HG03039 (cell line): ENCODE measurements around the gene OTUD5.

Experiments
- ATAC-seq: cut with Tn5 transposase; IDR thresholded peaks from one replicate; pipeline ENCODE4 v1.9.1; 2021; ENCODE audit warnings: mild to moderate bottlenecking, moderate library complexity; ENCODE audit not compliant: unreplicated experiment

The OTUD5 gene

DNA sequence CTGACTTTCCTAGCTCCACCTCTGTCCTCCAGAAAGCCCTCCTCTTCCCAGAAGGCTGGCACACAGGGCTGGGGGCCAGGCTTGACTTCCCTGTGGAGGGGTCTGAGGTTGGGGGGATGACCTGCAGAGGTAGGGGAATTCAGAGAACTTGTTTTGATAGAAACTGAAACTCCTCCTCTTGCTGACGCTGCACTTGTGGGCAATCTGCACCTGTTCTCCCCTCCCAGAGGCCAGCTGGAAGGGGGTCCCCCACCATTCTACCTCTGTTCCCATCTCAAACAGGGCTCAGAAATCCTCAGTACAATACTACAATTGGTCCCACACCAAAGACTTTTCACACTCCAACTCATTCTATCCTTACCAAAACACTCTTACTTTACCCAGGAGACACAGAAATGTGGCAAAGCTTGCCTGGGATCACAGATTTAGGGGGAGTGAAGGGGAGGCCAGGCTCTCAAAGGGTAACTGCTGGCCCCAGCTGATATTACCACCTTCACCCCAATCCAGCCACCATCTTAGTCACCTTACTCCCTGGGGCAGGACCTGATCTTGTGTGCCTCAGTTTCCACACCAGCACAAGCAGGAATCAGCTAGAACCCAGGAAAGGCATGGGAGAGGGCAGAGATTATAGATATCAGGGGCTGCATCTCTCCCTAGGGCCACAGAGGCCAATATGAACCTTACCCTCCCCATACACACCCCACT, 18.5 kb downstream of the OTUD5 start:
- ATAC-seq = no peak

DNA sequence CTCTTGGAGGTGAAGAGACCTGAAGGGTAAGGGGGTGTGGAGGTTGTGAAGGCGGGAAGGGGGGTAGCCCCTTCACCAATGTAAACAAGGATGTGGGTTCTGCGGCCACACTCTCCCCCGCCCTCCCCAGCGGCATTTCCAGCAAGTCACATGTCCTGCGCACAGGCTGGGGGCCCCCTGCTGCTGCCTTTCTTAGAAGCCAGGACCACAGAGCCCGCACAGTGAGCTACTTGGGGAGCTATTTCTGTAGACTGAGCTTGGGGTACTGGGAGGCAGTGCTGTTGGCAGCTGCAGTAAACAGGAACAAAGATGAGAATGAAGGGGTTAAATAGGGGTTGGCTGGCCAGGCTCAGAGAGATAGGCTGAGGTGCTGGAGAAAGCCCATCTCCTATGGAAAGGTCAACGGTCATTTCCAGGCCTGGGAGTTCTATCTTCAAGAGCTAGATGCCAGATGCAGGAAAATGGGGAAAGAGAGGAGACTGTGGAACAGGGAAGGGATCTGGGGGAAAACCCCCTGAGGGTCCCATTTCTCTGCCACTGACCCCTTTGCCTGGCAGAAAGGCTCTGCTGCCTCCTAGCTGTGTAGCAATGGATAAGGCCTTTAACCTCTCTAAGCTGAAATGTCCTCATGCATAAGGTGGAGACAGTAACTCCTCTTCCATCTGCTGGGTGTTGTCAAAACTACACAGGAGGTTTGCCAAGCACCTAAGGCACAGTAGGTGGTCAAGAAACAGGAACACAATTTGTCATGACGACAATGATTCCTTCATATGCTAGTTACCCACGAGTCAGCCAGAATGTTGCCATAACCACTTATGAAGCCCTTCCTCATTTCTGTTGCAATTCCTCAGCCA, 20.1 kb downstream of the OTUD5 start:
- ATAC-seq = peak; percentile 56

DNA sequence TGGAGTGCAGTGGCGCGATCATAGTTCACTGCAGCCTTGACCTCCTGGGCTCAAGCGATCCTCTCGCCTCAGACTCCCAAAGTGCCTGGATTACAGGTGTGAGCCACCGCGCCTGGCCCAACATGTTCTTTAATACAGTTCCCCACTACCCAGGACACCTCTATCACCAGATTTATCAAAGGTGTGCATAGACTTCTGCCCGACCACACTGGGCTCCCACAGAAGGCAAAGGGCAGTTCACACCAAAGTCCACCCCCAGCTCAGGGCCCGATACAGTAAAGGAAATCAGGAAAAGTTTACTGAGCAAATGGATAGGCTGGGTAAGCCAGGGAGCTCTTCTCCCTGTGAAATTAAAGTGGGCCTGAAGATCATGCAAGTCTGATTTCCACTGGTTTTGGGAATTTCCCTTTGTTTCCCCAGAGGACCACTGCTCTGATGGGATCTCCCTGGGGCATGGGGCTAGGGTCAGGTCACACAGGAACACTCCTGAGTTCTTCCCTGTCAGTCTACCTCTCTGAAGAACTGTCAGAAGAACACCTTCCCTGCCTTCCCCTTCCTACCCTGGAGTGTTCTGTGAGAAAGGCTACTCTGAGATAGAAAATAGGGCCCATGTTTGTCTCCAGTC, 20.9 kb downstream of the OTUD5 start:
- no peak for ATAC-seq

DNA sequence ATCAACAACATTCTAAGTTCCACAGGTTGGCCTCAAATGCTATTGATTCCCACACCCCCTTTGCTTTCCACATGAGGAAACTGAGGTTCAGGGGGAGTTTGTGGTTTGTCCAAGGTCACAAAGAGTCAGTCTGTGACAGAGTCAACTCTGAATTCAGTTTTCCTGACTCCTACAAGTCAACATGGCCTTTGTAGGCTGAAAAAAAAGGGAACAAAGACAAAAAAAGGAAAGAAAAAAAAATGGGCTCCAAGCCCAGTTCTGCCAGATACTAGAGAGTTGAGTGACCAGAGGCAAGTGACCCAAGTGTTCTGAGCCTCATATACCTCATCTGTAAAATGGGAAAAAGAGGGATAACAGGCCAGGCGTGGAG, 22.1 kb downstream of the OTUD5 start:
- ATAC-seq = no peak

DNA sequence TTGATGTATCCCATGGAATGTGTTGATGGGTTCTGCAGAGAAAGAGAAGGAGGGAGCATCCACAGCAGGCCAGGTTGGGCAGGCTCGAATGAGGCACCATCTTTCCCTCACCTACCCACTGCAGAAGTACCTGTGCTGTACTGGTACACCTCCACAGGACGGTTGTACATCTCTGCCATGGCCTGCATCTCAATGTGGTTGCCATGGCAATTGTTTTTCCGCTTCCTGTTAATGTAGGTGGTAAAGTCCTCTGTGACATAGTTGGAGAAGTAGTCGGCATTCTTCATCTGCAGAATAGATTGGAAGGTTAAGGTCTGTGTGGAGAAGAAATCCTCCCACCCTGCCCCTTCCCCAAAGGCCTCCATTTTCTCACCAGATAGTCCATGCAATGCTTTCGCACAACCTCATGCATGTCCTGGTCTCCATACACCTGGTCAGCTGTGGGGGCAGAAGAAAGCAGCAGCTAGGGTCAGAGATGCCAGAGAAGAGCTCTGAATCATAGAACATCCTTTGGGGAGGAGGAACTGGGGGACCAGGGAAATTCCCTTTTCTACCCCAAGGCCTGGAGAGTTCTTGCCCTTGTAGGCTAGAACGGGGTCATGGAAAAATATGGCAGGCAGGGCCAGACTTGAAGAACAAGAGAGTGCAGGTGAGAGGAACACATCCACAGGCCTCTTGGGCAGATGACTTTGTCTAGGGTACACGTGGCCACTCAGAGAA, 22.7 kb downstream of the OTUD5 start:
- no peak for ATAC-seq

DNA sequence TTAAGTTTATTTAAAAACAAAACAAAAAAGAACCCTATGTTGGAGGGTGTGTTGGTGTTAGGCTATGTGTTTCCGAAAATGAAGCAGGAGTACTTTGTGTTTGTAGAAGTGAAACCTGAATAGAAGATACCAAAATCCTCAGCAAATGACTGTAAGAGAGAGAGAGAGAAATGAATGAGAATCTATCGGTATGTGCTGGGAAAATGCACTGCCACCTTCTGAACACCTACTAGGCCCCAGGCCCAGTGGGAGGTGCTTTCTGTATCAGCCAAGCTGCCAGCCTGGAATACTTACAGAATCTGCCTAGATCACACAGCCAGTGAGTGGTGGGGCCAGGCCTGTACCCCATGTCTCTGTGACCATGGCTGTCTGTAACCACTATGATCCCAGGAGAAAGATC, 23.6 kb downstream of the OTUD5 start:
- no peak for ATAC-seq

DNA sequence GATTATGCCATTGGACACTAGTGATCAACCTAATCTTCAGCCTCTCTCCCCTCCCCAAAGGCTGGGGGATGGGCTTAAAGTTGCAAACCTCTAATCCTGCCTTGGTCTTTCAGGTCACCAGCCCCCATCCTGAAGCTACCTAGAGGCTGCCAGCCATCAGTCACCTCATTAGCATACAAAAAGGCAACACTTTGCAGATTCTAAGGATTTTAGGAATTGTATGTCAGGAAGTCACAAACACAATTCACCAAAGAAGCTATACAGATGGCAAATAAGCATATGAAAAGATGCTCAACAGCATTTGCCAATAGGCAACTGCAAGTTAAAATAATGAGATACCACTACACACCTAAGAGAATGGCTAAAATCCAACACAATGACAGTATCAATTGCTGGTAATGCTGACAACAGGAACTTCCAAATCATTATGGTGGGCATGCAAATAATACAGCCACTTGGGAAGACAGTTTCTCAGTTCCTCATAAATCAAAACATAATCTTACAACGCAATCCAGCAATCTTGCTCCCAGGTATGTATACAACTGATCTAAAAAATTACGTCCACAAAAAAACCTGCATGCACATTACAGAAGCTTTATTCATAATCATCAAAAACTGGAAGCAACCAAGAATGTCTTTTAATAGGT, 29.5 kb downstream of the OTUD5 start:
- no peak for ATAC-seq

DNA sequence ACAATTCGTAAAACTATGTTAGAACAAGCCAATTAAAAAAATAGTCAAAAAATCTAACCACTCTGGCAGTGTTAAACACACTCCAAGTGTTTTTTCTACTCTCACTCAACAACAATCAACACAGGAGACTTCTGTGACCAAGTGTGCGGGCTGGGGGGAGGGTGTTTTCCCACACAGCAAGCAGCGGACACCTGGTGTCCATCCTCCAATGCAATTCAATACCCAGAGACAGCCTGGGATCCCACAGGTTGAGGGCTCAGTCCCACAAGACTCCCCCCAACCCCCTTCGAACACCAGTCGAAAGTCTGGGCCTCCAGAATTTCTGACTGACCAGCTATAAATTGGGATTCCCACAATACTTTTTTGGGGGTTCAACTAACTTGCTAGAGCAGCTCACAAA, 30.3 kb downstream of the OTUD5 start:
- no peak for ATAC-seq

DNA sequence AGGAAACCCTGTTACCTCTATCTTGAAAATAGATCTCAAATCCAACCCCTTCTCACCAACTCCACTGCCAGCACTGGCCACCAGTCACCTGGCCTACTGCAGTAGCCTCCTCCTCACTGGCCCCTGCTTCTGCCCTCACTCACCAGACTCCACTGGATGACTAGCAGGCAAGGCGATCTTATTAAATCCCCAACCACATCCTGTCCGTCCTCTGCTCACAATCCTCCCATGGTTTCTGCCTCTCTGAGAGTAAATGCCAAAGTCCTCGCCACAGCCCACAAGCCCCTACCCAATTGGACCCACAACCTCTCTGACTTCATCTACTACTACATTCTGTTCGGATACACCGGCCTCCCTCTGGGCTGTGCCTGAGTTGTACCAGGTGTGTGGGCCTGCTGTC, 33.1 kb downstream of the OTUD5 start:
- no peak for ATAC-seq

DNA sequence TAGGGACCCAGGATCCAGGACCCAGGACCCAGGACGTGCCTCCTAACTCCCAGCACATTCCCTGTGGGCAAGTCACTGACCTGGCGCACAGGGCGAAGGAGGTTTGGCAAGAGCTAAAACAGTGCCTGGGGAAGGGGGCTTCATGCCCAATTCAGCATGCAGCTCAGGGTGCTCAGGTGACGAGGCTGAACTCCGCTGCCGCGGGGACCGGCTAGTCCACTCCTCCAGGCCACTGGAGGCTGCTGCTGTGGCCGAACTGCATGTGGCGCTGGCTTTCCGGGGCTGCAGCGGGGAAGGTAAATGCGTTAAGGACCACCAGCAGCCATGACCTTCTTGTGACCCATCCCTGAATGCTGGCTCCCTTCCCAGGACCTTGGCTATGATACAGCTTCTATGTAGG, 33.6 kb downstream of the OTUD5 start:
- no peak for ATAC-seq

DNA sequence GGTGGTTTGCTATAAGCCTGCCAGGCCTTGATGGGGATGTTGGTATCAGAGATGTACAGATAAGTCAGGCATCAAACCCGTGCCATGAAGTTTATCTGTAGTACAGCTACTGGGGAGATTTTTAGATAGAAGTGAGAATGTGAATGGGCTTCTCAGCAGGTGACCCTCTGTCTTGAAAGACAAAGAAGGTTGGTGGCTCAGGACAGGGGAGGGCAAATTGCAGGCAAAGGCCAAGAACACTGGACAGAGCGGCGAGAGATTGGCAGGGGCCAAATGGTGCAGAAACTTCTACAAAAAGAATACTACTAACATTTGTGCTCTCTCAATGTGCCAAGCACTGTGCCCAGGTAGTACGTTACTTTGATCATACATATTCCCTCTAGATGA, 36.7 kb downstream of the OTUD5 start:
- ATAC-seq = no peak

DNA sequence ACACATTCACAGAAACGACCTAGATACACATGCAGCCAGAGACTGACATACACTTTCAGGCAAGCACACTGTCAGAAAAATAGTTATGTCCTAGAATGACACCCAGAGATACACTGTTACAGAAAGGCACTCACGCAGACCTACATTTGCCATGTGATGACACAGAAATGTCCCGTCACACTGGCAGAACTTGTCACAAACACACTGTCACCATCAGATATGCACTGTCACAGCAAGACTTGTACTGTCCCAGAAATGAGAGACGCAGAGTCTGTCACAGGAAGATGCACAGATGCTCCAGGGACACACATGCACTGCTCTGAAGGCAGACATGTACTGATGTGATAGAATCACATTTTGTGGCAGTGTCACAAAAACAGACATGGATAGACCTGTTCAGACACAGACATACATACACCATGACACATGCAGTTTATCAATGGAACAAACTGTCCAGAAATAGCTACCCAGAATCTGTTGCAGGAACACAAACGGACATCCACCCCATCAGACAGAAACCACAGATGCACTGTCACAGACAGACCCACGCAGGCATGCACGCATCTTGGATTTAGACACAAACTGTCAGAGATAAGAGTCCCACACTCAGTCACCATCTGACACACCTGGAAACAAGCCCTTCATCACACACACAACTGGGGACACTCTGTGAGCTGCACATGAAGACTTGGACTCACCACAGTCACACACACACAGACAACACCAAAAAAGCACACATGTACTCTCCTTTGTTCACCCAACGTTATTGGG, 37.3 kb downstream of the OTUD5 start:
- ATAC-seq = no peak

DNA sequence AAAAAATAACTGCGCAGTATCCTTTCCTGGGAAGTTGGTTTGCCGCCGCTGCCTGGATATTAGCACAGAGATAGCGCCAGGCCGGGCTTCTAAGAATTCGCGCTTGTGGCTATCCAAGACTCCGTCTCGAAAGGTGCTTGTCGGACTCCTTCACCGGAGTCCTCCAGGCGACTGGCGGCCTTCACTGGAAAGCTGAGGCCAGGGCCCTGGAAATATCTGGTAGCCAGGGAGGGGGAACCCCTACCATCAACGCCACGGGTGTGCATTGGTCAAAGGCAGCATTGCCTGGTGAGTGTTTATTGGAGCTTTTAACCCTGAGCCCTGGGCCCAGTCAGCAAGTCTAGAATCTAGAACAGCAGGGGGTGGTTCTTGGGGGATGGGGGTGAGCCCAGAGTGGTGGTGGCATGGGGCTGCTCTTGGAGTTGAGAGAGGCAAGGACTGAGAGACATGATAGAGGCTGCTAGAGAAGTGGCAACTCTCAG, 38.0 kb downstream of the OTUD5 start:
- peak; percentile 16 for ATAC-seq

DNA sequence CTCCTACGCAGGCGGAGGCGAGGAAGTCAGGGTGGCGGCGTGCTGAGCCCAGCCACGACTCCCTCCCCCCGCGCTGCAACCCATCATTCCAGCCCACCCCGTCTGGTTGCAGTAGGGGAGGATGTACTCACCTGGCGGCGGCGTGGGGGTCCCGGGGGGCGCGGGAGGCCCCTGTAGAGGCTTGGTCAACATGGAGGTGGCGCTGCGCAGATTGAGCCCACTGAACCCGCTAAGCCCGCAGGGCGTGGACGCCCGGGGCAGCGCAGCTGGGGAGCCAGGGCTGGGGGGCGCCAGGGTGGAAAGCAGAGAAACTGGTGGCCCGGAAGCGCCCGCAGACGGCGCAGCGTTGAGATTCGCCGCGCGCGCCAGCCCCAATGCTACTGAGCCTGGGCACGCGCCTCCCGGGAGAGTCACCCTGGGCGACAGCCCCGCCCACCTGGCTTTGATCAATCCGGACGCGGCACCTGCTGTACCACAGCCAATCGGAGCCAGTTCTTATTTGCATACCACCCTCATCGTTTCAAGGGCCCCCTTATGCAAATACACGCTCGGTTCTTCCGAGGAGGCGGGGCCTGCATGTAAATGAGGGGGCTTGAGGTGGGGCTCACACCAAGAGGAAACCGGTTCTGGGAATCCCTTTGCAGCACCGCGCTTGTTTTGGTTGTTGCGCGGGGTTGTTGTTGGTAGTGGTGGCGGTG, 38.6 kb downstream of the OTUD5 start, which contains the start of gene PIM2:
Gene PIM2 (minus strand): TSS at position 382 of the 698 bp plus-strand sequence. CDS start 190 bp downstream, at position 192.
- ATAC-seq = peak; percentile 78

DNA sequence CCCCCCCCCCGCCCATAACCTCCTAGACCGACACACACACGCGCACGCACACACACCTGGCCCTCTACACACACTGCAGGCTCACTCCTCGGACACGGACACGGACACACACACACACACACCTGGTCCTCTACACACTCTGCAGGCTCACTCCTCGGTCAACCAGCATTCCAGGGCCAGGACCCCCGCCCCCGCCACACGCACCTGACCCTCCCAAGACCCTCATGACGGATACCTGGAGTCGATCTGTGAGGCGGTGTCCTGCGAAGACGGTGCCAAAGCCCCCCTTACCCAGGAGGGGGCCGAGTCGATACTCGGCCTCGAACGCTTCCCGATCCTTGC, 39.1 kb downstream of the OTUD5 start:
- no peak for ATAC-seq

DNA sequence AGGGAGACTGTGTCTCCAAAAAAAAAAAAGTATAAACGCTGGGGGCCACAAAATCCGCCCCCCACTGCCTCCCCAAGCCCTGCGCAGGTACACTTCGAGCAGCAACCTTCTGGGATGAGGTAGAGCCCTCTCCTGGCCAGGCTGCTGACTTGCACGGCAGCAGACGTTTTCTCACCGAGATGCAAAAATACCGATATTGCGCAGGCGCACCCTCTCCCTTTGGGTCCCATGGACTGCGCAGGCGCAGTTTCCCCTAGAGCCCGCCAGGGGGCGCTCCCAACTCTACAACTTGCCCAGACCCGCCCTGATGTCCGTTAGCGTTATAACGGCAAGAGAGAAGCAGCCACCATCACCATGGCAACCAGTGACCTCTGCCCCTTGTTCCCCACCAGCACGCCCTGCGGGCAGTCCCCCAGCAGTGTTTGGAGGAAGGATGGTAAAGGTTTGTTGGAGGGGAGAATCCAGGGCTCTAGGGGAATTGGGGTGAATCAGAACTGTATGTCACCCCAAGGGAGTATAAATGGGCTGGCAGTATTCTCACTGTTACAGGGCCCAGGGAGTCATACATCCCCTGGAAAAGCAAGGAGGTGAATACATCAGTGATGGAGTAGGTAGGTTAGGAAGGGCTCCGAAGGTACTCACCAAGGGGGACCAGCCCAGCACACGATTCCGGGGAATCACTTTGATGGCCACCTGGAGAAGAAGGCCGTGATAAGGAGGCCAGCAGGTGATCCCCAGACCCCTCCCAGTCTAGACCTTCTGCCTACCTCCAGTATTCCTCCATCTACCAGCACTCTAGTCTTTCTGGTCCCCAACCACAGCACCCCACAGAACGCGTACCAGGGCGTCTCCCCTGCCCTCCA, 40.0 kb downstream of the OTUD5 start:
- ATAC-seq = no peak

DNA sequence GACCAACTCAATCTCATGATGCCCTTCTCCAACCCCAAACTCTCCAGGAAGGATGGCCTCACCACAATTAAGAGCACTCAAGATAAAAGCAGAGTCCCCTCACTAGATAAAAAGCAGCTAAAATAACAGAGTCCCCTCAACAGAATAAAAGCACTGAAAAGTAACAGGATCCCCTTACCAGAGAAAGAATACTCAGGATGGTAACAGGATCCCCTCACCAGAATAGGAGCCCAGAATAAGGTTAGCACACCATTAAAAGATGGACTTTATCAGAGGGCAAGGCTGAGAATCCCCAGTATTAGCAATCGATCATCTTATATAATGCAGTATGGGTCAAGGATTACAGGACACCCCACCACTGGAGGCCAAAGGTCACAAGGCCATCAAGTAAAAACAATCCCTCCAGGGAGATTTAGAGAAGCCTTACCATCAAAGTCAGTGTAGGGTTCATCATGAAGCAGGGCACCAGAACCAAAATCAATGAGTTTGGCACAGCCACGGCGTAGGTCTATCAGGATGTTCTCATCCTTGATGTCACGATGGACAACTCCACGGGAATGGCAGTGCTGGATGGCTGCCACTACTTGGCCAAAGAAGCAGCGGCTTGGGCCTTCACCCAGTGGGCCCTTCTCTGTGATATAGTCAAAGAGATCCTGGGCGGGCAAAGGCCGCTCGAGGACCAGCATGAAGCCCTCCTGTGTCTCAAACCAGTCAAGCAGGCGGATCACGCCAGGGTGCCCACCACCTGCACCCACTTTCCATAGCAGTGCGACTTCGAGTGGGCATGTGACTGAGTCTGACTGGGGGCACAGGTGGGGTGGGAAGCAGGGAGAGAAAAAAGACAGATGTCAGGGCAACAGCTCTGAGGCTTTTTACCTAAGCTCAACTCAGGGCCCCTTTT, 42.6 kb downstream of the OTUD5 start:
- ATAC-seq = no peak
